Fibroblast of lung (primary cell): ENCODE results near the gene AGPAT1.
A peak's percentile ranks its signal among the peaks of the same experiment; 100 is the strongest.

ENCODE experiments used
- CTCF ChIP-seq, 2 donors: IDR thresholded peaks in 1 of 2; conservative IDR thresholded peaks in 1 of 2; 1 replicate in 1 of 2; 2 replicates in 1 of 2; pipeline ENCODE4 v1.5.1; 2011 to 2012; ENCODE audit warnings: low read length in 2 of 2, control low read depth in 1 of 2, inconsistent platforms in 1 of 2, low read depth in 1 of 2, mild to moderate bottlenecking in 1 of 2
- EZH2 ChIP-seq: IDR thresholded peaks from 2 replicates; pipeline ENCODE4 v1.5.1; 2012; ENCODE audit warnings: low read length, control low read depth, mild to moderate bottlenecking; ENCODE audit errors: missing control alignments

GRCh38 chr6:32154514-32155161 is 21.2 kb downstream of the AGPAT1 start:
- TF ChIP-seq CTCF (conservative IDR thresholded peaks at IDR 0.05 in 1 of 2, IDR thresholded peaks at IDR 0.05 in 1 of 2; ENCODE audit: low read depth in 1 of 2, low read length in 2 of 2) (peak; percentile 42 to 48), EZH2 (no peak)
